Neutrophil (primary cell): ENCODE data around the gene DCLK2.

Source experiments
- H3K27ac ChIP-seq: fragments of 200-600 bp; sonication (generic); 2 replicates; pipeline ENCODE4 v1.5.1; 2016; ENCODE audit warnings: mild to moderate bottlenecking, moderate library complexity
- H3K27me3 ChIP-seq: fragments of 200-600 bp; sonication (generic); 2 replicates; pipeline ENCODE4 v1.6.0; 2016; ENCODE audit warnings: mild to moderate bottlenecking
- H3K36me3 ChIP-seq: fragments of 200-600 bp; sonication (generic); 2 replicates; pipeline ENCODE4 v1.5.1; 2017
- H3K4me1 ChIP-seq, 2 experiments: fragments of 200-600 bp in 1 of 2; sonication (generic) in 1 of 2; 1 replicate in 1 of 2; 2 replicates in 1 of 2; pipeline versions ENCODE4 v1.5.1 to v1.6.1; 2013 to 2016; ENCODE audit warnings: low read depth in 1 of 2, low read length in 1 of 2, mild to moderate bottlenecking in 1 of 2, moderate library complexity in 1 of 2; ENCODE audit not compliant: control insufficient read depth in 1 of 2, insufficient read depth in 1 of 2
- H3K4me3 ChIP-seq, 2 experiments: fragments of 200-600 bp in 1 of 2; sonication (generic) in 1 of 2; 1 replicate in 1 of 2; 2 replicates in 1 of 2; pipeline ENCODE4 v1.5.1; 2013 to 2016; ENCODE audit warnings: low read depth in 1 of 2, low read length in 1 of 2, mild to moderate bottlenecking in 1 of 2, moderate library complexity in 1 of 2
- H3K9me3 ChIP-seq: fragments of 200-600 bp; sonication (generic); 2 replicates; pipeline ENCODE4 v1.5.1; 2016
- CTCF ChIP-seq: fragments of 200-600 bp; sonication (generic); IDR thresholded peaks from 2 replicates; pipeline ENCODE4 v1.5.1; 2016; ENCODE audit warnings: antibody characterized with exemption

DCLK2 gene

GRCh38 chr4:150286656-150287055 lies 208.4 kb downstream of the DCLK2 start:
- no peaks in the 10 kb centered on the region for H3K27me3 ChIP-seq
- no peaks in the 10 kb centered on the region for H3K36me3 ChIP-seq
- no peak overlapping the region for H3K27ac ChIP-seq
- no peaks in the 10 kb centered on the region for H3K9me3 ChIP-seq
- no peak for TF ChIP-seq CTCF
- H3K4me1 ChIP-seq = peaks cover 0 to 6% of the 10 kb centered on the region in 2 experiments
- H3K4me3 ChIP-seq = no peak overlapping the region

GRCh38 chr4:150289198-150289597 lies 211.0 kb downstream of the DCLK2 start:
- Histone ChIP-seq H3K9me3 (no peaks in the 10 kb centered on the region), H3K36me3 (no peaks in the 10 kb centered on the region), H3K27me3 (no peaks in the 10 kb centered on the region), H3K27ac (no peak overlapping the region), H3K4me1 (peaks cover 0 to 6% of the 10 kb centered on the region in 2 experiments), H3K4me3 (no peak overlapping the region)
- no peak for TF ChIP-seq CTCF

- H3K27me3 ChIP-seq = no peaks in the 10 kb centered on the region
- no peaks in the 10 kb centered on the region for H3K9me3 ChIP-seq
- H3K36me3 ChIP-seq = no peaks in the 10 kb centered on the region
- no peak overlapping the region for H3K4me3 ChIP-seq
- peaks cover 0 to 6% of the 10 kb centered on the region in 2 experiments for H3K4me1 ChIP-seq
- TF ChIP-seq CTCF = no peak
- no peak overlapping the region for H3K27ac ChIP-seq
Observed at GRCh38 chr4:150289881-150290280, 211.6 kb downstream of the DCLK2 start.

GRCh38 chr4:150297861-150298474 lies 219.7 kb downstream of the DCLK2 start:
- H3K27ac ChIP-seq = no peak overlapping the region
- H3K4me3 ChIP-seq = no peak overlapping the region
- no peaks in the 10 kb centered on the region for H3K27me3 ChIP-seq
- H3K9me3 ChIP-seq = no peaks in the 10 kb centered on the region
- no peak for TF ChIP-seq CTCF
- H3K36me3 ChIP-seq = no peaks in the 10 kb centered on the region
- peaks cover 0 to 6% of the 10 kb centered on the region in 2 experiments for H3K4me1 ChIP-seq

- Histone ChIP-seq H3K36me3 (no peaks in the 10 kb centered on the region), H3K4me1 (peaks cover 0 to 7% of the 10 kb centered on the region in 2 experiments), H3K27me3 (no peaks in the 10 kb centered on the region), H3K4me3 (no peak overlapping the region), H3K9me3 (no peaks in the 10 kb centered on the region), H3K27ac (no peak overlapping the region)
- no peak for TF ChIP-seq CTCF
Observed at GRCh38 chr4:150299816-150300215, 221.6 kb downstream of the DCLK2 start.
